GM18873 (cell line): ENCODE results near the gene LARGE2.

Source experiments
- ATAC-seq: cut with Tn5 transposase; IDR thresholded peaks from one replicate; pipeline ENCODE4 v1.9.1; 2021; ENCODE audit warnings: mild to moderate bottlenecking, moderate library complexity, moderate number of reproducible peaks; ENCODE audit not compliant: unreplicated experiment, low FRiP score

Gene LARGE2

GRCh38 chr11:45922425-45923082 lies at the start of gene LARGE2:
Gene LARGE2, plus strand, starts transcription at chr11:45922656. Its CDS starts 227 bp downstream, at chr11:45922883.
- ATAC-seq = no peak

- no peak for ATAC-seq
These were observed 46.1 kb upstream of the LARGE2 start for GRCh38 chr11:45876401-45876800.

GRCh38 chr11:45877221-45877620 lies 45.2 kb upstream of the LARGE2 start:
- no peak for ATAC-seq

GRCh38 chr11:45877845-45878244 lies 44.6 kb upstream of the LARGE2 start:
- ATAC-seq = no peak

DNA sequence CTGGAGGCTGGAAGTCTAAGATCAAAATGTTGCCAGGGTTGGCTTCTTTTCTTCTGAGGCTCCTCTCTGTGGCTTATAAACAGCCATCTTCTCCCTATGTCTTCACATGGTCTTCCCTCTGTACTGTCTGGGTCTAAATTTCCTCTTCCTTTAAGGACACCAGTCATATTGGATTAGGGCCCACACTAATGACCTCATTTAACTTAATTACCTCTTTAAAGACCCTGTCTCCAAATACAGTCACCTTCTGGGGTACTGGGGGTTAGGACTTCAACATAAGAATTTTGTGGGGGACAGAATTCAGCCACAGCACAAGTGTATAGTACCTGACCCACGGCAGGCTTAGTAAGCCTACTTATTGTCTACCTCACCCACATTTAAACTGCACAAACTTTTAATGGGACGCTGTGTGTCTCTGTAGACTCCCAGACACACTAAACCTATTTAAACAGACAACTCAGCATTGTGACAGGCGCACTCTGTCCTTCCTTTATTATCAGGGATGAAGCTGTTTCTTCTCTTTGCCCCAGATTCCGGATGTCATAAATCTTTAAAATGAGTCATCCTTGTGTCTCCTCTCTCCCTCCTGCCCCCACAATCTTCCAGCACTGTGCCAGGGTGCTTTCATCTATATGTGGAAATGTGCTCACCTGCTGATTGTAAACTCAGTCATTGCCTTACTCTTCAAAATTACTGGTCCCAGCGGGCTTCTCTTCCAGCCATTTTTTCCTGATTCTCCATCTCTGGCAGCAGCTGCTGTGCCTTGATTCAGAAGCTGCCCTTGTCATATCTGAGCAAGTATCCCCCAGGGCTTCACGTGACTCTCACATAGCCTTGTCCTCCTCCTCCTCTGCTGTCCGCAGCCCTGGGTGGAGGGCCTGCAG lies 42.4 kb upstream of the LARGE2 start:
- no peak for ATAC-seq

DNA sequence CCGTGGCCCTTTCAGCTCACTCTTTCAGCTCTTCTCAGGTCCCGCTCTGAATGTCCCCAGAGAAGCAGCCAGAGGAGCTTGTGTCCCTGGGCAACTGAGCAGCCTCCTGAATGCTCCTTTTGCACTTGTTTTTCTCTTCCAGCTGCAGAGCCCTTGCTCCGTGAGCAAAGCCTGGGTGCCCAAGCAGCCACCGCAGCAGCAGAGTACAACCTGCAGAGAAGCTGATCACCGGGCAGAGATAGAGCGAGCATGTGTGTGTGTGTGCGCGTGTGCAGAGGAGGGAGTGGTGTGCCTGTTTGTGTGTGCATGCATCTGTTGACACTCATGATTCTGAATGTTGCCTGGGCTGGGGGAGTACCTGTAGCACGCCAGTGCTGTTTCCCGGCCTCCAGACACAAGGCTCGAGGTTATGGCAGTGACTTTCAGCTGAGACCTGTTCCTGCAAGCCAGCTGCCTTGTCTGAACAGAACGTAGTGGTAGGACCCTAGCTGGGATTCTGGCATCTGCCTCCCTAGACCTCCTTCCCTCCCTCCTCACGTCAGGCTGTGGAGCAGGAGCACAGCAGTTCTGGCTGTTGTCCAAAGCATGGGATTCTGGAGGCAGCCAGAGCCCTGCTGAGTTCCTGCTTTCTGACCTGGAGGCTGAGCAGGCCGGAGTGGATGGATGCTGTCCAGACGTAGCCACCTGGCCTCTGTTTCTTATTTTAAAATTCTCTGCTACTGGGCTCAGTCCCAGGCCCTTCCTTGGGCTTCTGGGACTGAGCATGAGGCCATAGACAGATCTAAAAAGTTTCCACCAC lies 41.5 kb upstream of the LARGE2 start:
- no peak for ATAC-seq

DNA sequence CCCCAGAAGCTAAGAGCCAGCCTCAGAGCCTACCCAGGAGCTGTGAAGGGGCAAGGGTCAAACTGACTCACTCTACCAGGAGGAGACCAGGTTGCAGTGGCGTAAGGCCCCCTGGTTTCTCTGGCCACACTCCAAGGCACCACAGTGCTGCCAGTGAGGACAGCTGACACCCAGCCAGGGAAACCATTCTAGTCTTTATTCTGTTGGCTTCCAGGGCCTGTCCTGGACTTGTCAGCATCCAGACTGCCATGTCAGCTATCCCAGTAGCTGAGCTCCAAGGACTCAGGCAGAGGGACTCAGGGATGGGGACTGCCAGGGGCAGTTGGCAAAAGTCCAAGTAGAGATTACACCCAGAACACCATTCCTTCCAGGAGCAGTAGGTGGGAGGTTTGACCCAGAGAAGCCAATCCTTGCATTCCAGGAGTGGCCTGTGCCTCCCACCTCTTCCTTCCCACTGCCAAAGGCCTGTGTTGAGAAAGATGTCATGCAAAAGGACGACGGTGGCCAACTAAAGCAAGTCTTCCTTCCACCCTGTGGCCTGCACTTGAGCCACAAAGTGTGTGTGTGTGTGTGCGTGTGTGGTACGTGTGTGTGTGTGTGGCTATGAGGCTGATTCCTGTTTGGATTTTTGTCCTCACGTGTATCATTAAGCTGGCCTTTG lies 40.6 kb upstream of the LARGE2 start:
- ATAC-seq = no peak

GRCh38 chr11:45884596-45885185 lies 37.8 kb upstream of the LARGE2 start:
- no peak for ATAC-seq

- no peak for ATAC-seq
These were observed 37.1 kb upstream of the LARGE2 start, which contains the start of gene MAPK8IP1 for GRCh38 chr11:45885274-45885920. Gene MAPK8IP1, plus strand, starts transcription at chr11:45885651. Its CDS starts 170 bp downstream, at chr11:45885821.

DNA sequence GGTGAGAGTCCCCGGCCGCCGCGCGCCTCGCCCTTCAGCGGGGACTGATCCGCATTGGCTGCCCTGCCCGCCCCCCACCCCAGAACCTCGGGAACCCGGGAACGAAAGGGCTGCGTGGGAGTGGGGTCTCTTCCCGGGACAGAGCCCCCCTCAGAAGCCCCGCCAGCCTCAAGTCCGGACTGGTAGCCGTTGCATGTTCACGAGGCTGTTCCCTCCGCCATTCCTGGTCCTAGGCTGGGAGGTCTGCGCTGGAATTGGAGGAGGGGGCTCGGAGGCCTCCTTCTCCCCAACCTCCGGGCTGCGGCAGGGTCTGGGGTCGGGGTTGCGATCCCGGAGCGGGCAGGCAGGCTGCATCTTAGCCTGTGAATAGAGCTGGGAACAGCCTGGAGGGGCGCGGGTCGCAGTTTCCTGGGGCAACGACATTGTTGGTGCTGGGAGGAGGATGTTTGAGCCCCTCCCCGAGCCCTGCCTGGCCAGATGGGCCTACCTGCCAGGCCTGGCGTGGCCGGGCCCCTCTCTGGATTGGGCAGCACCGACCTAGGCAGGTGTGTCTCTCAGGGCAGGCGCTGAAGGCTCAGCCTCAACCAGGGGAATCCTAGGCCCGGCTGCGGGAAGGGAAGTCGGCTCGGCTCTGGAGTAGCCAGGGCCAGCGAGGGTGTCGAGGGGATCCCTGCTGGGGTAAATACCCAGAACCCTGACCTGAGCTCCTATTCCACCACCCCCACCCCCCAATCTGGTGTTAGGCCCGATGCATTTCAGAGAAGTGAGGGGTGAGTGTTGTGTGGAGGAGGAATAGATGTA lies 36.3 kb upstream of the LARGE2 start:
- no peak for ATAC-seq

GRCh38 chr11:45886816-45887520 lies 35.5 kb upstream of the LARGE2 start:
- no peak for ATAC-seq

- no peak for ATAC-seq
These were observed 34.9 kb upstream of the LARGE2 start for GRCh38 chr11:45887587-45887986.

DNA sequence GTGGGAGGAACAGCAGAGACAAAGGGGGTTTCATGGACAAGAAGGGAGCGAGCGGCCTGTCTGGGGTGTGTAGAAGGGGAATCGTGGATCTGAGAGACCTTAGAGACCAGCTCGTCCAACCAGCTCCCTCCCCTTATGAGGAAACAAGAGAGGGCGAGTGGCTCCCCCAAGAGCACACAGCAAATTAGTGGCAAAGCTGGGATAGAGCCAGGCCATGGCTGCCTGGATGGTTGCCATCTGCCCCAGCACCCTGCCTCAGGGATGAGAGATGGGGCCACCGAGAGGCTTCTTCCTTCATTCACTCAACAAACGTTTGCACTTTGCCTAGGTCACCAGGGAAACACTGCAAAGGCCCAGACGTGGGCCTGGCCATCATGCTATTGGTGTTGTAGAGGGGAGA lies 32.9 kb upstream of the LARGE2 start:
- no peak for ATAC-seq

- no peak for ATAC-seq
These were observed 32.5 kb upstream of the LARGE2 start for GRCh38 chr11:45889966-45890365.

GRCh38 chr11:45890886-45891550 lies 31.4 kb upstream of the LARGE2 start:
- ATAC-seq = no peak

DNA sequence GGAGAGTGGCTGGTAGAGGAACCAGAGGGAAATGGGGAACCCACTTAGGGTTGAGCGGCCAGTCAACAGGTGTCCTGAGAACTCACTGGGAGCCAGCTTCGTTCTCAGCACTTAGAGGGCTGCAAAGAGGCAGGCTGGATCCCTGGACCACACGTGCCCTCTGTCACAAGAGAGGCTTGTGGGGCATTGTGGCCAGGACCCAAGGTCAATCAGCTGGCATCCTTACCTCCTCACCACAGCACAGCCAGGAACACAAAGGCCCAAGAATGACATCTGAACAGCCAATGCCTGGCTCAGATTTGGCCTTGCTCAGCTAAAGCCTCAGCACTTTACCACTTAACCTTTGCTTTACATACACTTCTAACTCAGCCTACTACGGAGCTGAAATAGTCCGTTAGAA lies 29.6 kb upstream of the LARGE2 start:
- ATAC-seq = no peak

DNA sequence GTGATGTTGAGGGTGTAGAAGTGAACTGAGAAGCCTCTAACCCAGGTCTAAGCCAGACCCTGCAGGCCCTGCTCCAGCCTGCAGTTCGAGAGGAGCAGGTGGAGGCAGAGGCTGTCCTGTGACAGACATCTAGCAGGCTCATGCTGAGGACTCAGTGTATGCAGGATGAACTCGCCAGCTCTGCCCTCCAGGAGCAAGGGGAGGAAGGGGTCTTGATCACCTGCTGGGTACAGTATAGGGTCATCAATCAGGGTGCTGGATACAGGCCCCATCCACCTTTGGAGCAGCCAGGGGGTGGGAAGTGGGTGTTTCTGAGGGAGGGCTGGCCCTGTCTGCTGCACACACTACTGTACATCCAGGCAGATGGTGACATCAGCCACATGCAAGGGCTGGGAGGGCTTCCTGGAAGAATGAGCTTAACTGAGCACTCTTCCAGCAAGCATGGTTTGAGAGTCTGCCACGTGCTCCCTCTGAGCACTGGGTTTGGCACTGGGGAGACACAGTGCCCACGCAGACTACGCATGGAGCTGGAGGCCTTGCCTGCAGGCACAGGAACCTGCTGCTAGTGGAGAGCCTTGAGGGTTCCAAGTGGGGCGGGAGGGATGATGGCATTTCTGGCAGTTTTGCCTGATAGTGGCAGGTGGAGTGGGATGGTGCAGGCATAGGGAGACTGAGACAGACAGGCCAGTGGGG lies 27.8 kb upstream of the LARGE2 start:
- ATAC-seq = no peak
